ENCODE results near the gene ATP6V1F.
"Not testable (repeated sequence)": the region's sequence is repeated elsewhere in the genome, so short reads cannot be mapped to it uniquely, and the experiment has no call there.

Gene ATP6V1F

DNA sequence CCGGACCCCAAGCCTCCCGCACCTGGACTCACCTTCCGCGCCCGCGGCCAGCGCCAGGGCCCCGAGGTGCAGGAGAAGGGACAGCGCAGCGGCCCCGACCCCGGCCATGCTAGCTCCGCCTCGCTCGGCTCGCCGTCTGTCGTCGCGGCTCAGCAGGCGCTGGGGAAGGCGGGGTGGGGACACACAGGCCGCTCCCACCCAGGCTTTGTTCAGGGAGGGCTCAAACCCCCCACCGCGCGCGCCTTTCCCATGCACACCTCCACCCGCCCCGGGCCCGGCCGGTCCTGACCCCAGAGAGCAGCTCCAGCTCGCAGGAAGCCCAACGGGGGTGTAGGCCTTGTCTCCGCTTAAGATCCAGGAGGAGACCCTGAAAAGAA lies 47.9 kb downstream of the ATP6V1F start, which contains the start of gene KCP:
Gene KCP, minus strand, starts transcription at position 141 of the 377 bp plus-strand sequence. Its CDS starts 33 bp downstream, at position 108.
- Histone ChIP-seq H3K4me3 (peak within 1 kb of the TSS; percentile 65), H3K27ac (peak within 1 kb of the TSS in 1 of 2 donors; percentile 46)
- DNase-seq (ENCODE audit: low spot score): peak; percentile 64
- TF ChIP-seq, protein P1, sequence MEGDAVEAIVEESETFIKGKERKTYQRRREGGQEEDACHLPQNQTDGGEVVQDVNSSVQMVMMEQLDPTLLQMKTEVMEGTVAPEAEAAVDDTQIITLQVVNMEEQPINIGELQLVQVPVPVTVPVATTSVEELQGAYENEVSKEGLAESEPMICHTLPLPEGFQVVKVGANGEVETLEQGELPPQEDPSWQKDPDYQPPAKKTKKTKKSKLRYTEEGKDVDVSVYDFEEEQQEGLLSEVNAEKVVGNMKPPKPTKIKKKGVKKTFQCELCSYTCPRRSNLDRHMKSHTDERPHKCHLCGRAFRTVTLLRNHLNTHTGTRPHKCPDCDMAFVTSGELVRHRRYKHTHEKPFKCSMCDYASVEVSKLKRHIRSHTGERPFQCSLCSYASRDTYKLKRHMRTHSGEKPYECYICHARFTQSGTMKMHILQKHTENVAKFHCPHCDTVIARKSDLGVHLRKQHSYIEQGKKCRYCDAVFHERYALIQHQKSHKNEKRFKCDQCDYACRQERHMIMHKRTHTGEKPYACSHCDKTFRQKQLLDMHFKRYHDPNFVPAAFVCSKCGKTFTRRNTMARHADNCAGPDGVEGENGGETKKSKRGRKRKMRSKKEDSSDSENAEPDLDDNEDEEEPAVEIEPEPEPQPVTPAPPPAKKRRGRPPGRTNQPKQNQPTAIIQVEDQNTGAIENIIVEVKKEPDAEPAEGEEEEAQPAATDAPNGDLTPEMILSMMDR (IDR thresholded peaks at IDR 0.05): no peak

GRCh38 chr7:128911423-128912031 lies 48.9 kb downstream of the ATP6V1F start:
- no peak overlapping the region for H3K4me3 ChIP-seq
- H3K27ac ChIP-seq: peak overlapping the region in 1 of 2 donors; percentile 46
- peak; percentile 71 for DNase-seq (ENCODE audit: low spot score)
- TF ChIP-seq, protein P1 (IDR thresholded peaks at IDR 0.05): no peak

GRCh38 chr7:128912281-128912680 lies 49.6 kb downstream of the ATP6V1F start:
- Histone ChIP-seq H3K4me3 (no peak overlapping the region), H3K27ac (peak overlapping the region in 1 of 2 donors; percentile 46)
- DNase-seq (ENCODE audit: low spot score): peak; percentile 69
- TF ChIP-seq, protein P1 (IDR thresholded peaks at IDR 0.05): no peak

- DNase-seq (ENCODE audit: low spot score): peak; percentile 46
- H3K27ac ChIP-seq, H3K4me3 ChIP-seq: not testable (repeated sequence)
These were observed 50.2 kb downstream of the ATP6V1F start for GRCh38 chr7:128912709-128913495.

DNA sequence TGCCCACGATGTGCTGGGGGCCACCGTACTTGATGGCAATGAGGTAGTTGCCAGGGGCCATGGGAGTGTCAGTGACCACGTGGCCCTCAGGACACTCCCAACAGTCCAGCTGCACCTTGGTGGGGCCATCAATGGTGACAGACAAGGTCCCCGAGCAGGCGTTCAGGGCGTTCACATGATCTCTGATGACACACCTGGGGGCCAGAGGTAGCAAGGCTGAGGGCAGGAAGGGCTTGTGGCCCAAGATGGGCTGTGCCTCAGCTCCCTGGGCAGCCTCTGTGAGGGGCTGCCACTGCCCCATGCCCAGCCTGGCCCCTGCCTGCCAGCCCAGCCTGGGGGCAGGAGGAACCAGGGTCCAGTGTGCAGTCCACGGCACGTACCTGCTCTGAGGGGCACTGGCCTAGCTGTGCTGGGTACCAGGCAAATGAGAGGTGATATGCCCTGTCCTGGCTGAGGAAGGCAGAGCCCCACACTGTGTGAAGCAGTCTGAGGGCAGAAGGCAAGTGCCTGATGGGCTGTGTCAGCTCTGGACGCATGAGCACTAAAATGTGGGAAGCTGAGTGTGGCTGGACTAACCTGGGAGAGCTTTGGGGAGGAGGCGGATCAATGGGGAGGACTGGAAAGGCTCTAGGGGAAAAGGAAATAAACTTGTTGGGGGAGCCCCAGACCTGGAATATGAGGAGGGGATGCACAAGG lies 51.4 kb downstream of the ATP6V1F start:
- no peak overlapping the region for H3K4me3 ChIP-seq
- no peak overlapping the region for H3K27ac ChIP-seq
- TF ChIP-seq, protein P1 (IDR thresholded peaks at IDR 0.05): no peak
- DNase-seq (ENCODE audit: low spot score): peak; percentile 60

DNA sequence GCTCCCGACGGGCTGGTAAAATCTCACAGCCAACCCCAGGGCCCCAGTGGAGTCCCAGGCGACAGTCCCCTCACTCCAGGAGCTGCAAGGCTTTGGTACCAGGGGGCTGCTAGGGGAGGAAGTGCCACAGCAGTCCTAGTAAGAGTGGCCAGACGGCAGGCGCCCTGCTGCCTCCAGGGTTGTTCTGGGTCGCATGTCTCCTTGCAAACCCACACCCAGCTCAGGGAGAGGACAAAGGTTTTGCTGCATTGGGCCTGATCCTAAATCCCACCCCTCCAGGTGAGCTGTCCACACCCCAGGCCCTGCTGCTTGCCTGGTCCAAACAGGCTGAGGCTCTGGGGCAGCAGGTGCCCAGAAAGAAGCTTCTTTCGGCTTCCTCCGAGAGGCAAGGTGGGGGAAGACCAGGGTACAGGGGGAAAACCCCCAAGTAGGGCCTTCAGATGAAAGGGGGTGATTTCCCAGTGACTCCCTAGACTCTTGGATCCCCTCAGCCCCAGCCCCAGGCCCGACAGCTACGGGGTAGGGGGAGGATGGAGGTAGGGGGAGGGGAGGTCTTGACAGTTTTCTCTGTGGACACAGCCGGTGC lies 52.0 kb downstream of the ATP6V1F start:
- peak; percentile 64 for DNase-seq (ENCODE audit: low spot score)
- TF ChIP-seq, protein P1 (IDR thresholded peaks at IDR 0.05): no peak
- Histone ChIP-seq H3K27ac (no peak overlapping the region), H3K4me3 (peak overlapping the region; percentile 40)

GRCh38 chr7:128915271-128915819 lies 52.7 kb downstream of the ATP6V1F start:
- TF ChIP-seq, protein P1 (IDR thresholded peaks at IDR 0.05): no peak
- peak overlapping the region; percentile 40 for H3K4me3 ChIP-seq
- peak; percentile 67 for DNase-seq (ENCODE audit: low spot score)

More at GRCh38 chr7:128915271-128915819, 52.7 kb downstream of the ATP6V1F start:
- H3K27ac ChIP-seq: no peak overlapping the region

All from coronary artery (tissue), 2 donors.